NOMO-1 treated with dmso at 0.1 percent for 144 hours (cell line): ENCODE measurements around the gene RASGRP4.
"Not testable (repeated sequence)": the region's sequence is repeated elsewhere in the genome, so short reads cannot be mapped to it uniquely, and the experiment has no call there.

Experiments used
- DNase-seq: peaks from one replicate; lab custom pipeline; 2025; ENCODE audit not compliant: unreplicated experiment; lab: John Stamatoyannopoulos, UW

The RASGRP4 gene

GRCh38 chr19:38449518-38449917 is 23.5 kb upstream of the RASGRP4 start:
- no peak for DNase-seq

- no peak for DNase-seq
Measured at GRCh38 chr19:38448225-38448624, 22.2 kb upstream of the RASGRP4 start.

- no peak for DNase-seq
Measured at GRCh38 chr19:38445362-38445761, 19.3 kb upstream of the RASGRP4 start.

GRCh38 chr19:38444026-38444425 is 18.0 kb upstream of the RASGRP4 start:
- no peak for DNase-seq

- DNase-seq = no peak
Measured at GRCh38 chr19:38443458-38443999, 17.5 kb upstream of the RASGRP4 start.

GRCh38 chr19:38442736-38443135 is 16.7 kb upstream of the RASGRP4 start:
- no peak for DNase-seq

GRCh38 chr19:38441657-38442348 is 15.8 kb upstream of the RASGRP4 start:
- no peak for DNase-seq

- no peak for DNase-seq
Measured at GRCh38 chr19:38440592-38440991, 14.6 kb upstream of the RASGRP4 start.

- no peak for DNase-seq
Measured at GRCh38 chr19:38437917-38438316, 11.9 kb upstream of the RASGRP4 start.

GRCh38 chr19:38437295-38437694 is 11.3 kb upstream of the RASGRP4 start:
- no peak for DNase-seq

- no peak for DNase-seq
Measured at GRCh38 chr19:38434549-38435051, 8.6 kb upstream of the RASGRP4 start.

GRCh38 chr19:38433268-38433733 is 7.3 kb upstream of the RASGRP4 start, which contains the start of gene RYR1:
Gene RYR1 (plus strand): TSS chr19:38433691. CDS start chr19:38433830, 139 bp downstream.
- DNase-seq = no peak

GRCh38 chr19:38430931-38431330 is 4.9 kb upstream of the RASGRP4 start:
- DNase-seq = no peak

- no peak for DNase-seq
Measured at GRCh38 chr19:38429811-38430156, 3.8 kb upstream of the RASGRP4 start.

- no peak for DNase-seq
Measured at GRCh38 chr19:38429055-38429810, 3.2 kb upstream of the RASGRP4 start.

- not testable (repeated sequence) for DNase-seq
Measured at GRCh38 chr19:38427035-38427677, 1.1 kb upstream of the RASGRP4 start.

GRCh38 chr19:38425222-38425809 is 703 bp downstream of the RASGRP4 start:
- DNase-seq = no peak

- DNase-seq = no peak
Measured at GRCh38 chr19:38424272-38424671, 1.7 kb downstream of the RASGRP4 start.

- no peak for DNase-seq
Measured at GRCh38 chr19:38422438-38422837, 3.6 kb downstream of the RASGRP4 start.

- no peak for DNase-seq
Measured at GRCh38 chr19:38421856-38422255, 4.2 kb downstream of the RASGRP4 start.

- DNase-seq = no peak
Measured at GRCh38 chr19:38420935-38421334, 5.1 kb downstream of the RASGRP4 start.
